Measurements from ENCODE around the gene TMEM127. TPM values are rescaled to one million over a fixed set of nuclear protein-coding genes. Genes with fewer than 3 reads are reported as not detected.
"Not testable (repeated sequence)": the region's sequence is repeated elsewhere in the genome, so short reads cannot be mapped to it uniquely, and the experiment has no call there.

Gene TMEM127
- total RNA-seq, 1 experiment from 2014 or later = 16.2 TPM

DNA sequence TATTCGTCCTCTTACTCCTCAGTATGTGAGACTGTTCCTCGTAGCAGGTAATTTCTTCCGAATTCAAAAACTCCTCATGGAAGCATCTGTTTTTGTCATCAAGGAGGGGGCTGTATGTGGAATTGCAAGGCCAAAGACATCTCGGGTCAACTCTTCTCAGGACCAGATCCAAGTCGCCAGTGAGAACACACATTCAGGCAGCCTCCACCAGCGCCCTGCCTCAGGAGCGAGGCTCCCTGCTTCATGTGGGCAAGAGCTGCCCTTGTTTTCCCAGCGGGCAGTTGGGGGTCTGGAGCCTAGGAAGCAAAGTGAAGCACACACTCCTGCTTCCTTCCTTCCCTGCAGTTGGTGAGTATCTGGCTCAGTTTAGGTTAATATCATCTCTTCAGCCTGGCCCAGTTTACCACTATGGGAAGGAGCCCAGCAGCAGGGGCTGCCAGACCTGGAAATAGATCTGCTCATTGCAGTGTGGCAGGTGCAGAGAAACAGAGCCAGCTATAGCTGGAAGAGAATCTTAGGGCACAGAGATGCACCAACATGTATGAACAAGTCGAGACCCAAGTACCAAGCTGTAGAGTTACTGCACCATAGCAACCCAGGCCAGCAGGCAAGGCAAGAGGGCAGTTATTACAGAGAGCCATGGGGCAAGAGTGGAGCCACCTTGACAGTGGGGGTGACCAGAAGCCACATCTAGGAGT, 25.3 kb downstream of the TMEM127 start:
- Histone ChIP-seq H3K4me1 (peaks cover 20% of the 10 kb centered on the region), H3K27me3 (no peaks in the 10 kb centered on the region), H3K4me3 (no peak overlapping the region), H3K9me3 (replicated peaks) (no peaks in the 10 kb centered on the region), H3K36me3 (no peaks in the 10 kb centered on the region), H3K27ac (no peak overlapping the region)
- no peak for DNase-seq

DNA sequence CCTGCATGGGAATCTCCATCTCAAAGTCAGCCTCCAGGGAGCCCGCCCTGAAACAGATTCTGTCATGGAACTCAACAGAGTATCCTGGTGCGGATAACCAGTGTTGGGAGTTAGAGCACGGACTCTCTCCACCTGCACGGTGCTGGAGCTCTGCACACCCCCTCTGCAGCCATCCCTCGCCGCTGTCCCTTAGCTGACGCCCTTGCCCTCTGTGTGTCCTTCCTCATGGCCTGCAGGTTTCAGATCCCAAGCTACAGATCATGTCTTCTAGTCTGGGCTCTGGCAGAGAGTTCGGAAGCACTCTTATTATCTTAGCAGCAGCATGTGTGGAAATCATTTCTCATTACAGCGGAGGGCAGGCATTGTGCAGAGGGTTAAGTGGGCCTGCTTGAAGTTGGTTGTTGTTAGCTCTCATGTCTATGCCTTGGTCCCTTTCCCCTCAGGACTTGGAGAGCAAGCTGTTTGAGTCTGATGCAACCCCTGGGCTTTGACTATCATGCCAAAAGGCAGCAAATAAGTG, 26.0 kb downstream of the TMEM127 start:
- Histone ChIP-seq H3K4me3 (no peak overlapping the region), H3K36me3 (no peaks in the 10 kb centered on the region), H3K9me3 (replicated peaks) (no peaks in the 10 kb centered on the region), H3K4me1 (peaks cover 20% of the 10 kb centered on the region), H3K27ac (peak overlapping the region; percentile 36), H3K27me3 (no peaks in the 10 kb centered on the region)
- DNase-seq = no peak

GRCh38 chr2:96239091-96239490, 26.7 kb downstream of the TMEM127 start:
- no peaks in the 10 kb centered on the region for H3K36me3 ChIP-seq
- peak overlapping the region; percentile 36 for H3K27ac ChIP-seq
- H3K4me3 ChIP-seq = no peak overlapping the region
- peaks cover 20% of the 10 kb centered on the region for H3K4me1 ChIP-seq
- H3K27me3 ChIP-seq = no peaks in the 10 kb centered on the region
- no peaks in the 10 kb centered on the region for H3K9me3 ChIP-seq (replicated peaks)
- peak; percentile 90 to 94 for DNase-seq

GRCh38 chr2:96238266-96238665, 27.5 kb downstream of the TMEM127 start:
- no peaks in the 10 kb centered on the region for H3K27me3 ChIP-seq
- no peak overlapping the region for H3K4me3 ChIP-seq
- H3K27ac ChIP-seq = no peak overlapping the region
- no peaks in the 10 kb centered on the region for H3K36me3 ChIP-seq
- no peak for DNase-seq
- no peaks in the 10 kb centered on the region for H3K9me3 ChIP-seq (replicated peaks)
- peaks cover 20% of the 10 kb centered on the region for H3K4me1 ChIP-seq

DNA sequence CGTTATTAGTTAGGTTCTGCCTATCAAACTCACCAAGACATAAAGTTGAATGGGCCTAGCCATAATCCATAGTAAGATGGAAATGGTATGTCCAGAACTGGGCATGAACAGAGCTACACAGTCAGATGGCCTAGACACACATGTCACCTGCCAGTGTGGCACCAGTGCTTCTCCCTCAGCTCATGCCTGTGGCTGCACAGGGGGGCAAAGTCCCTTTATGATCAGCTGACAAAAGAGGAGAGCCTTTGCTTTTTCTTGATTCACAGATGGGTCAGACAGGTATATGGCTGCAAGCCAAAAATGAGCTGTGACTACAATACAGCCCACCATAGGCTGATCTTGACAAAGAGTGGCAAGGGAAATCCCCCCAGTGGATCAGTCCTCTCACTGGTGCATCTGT, 28.9 kb downstream of the TMEM127 start:
- Histone ChIP-seq H3K9me3 (replicated peaks) (no peaks in the 10 kb centered on the region), H3K27me3 (no peaks in the 10 kb centered on the region), H3K36me3 (no peaks in the 10 kb centered on the region), H3K27ac (no peak overlapping the region), H3K4me3 (no peak overlapping the region), H3K4me1 (peaks cover 20% of the 10 kb centered on the region)
- no peak for DNase-seq

GRCh38 chr2:96233880-96234316, 31.9 kb downstream of the TMEM127 start:
- H3K27me3 ChIP-seq = no peaks in the 10 kb centered on the region
- no peaks in the 10 kb centered on the region for H3K9me3 ChIP-seq (replicated peaks)
- no peaks in the 10 kb centered on the region for H3K36me3 ChIP-seq
- H3K4me1 ChIP-seq = peaks cover 10% of the 10 kb centered on the region
- no peak overlapping the region for H3K27ac ChIP-seq
- no peak overlapping the region for H3K4me3 ChIP-seq
- no peak for DNase-seq

GRCh38 chr2:96233436-96233835, 32.4 kb downstream of the TMEM127 start:
- Histone ChIP-seq H3K4me1 (peaks cover 5% of the 10 kb centered on the region; the same call in 1 of the 2 replicates), H3K9me3 (replicated peaks) (no peaks in the 10 kb centered on the region), H3K4me3 (no peak overlapping the region), H3K36me3 (no peaks in the 10 kb centered on the region), H3K27me3 (no peaks in the 10 kb centered on the region), H3K27ac (no peak overlapping the region)
- no peak for DNase-seq

- H3K9me3 ChIP-seq (replicated peaks) = no peaks in the 10 kb centered on the region
- H3K27ac ChIP-seq = no peak overlapping the region
- H3K36me3 ChIP-seq = no peaks in the 10 kb centered on the region
- DNase-seq = no peak
- no peaks in the 10 kb centered on the region for H3K27me3 ChIP-seq
- H3K4me1 ChIP-seq = no peaks in the 10 kb centered on the region
- no peak overlapping the region for H3K4me3 ChIP-seq
Observed at GRCh38 chr2:96231316-96231715, 34.5 kb downstream of the TMEM127 start.

DNA sequence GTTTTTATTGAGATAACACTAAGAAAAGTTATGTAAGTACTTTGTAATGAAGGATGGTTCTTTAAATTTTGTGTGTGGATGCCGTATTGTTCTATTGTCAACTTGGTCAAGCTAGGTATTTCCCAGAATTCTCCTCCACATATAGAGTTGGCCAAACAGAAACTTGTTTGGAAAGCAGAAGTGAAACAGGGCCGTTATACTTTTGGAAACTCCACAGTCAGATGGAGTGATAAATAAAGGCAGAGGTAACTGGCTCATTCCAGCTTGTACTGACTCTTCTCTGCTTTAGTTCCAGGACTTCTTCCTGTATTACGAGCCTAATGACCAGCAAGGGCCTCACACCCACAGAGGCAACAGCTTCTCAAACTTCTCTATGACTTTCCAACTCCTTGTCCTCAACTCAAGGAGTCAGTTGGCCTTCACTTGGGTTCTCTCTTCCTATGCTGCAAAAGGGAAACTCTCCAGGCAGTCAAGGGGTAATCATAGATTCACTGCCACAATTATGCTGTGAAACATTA, 40.7 kb downstream of the TMEM127 start:
- no peaks in the 10 kb centered on the region for H3K4me1 ChIP-seq
- H3K27ac ChIP-seq = no peak overlapping the region

GRCh38 chr2:96221106-96221505, 44.7 kb downstream of the TMEM127 start:
- not testable (repeated sequence) for DNase-seq; H3K27me3 ChIP-seq; H3K27ac ChIP-seq; H3K4me3 ChIP-seq; H3K4me1 ChIP-seq; H3K36me3 ChIP-seq; H3K9me3 ChIP-seq (replicated peaks)

More for the DNA sequence above, 40.7 kb downstream of the TMEM127 start:
- Histone ChIP-seq H3K27me3 (no peaks in the 10 kb centered on the region), H3K9me3 (replicated peaks) (no peaks in the 10 kb centered on the region), H3K36me3 (no peaks in the 10 kb centered on the region), H3K4me3 (no peak overlapping the region)
- DNase-seq = no peak

DNA sequence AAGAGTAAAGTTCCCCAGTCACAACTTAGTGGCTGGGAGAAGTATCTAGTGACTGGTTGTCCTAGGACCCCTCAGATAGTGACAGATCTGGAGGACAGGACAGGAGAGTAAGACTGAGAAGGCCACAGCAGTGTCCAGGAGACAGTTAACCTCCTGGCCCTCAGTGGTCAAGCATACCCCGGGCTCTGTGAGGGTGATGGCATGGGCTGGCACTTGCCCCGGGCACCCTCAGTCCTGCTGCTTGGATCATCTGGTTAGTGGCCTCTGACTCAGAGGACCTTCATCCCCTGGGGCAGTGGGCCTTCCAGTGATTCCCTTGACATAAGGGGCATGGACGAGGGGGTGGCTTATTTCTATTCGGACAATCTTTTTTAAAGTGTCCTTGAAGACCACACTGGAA, 45.8 kb downstream of the TMEM127 start:
- not testable (repeated sequence) for H3K27me3 ChIP-seq; H3K4me1 ChIP-seq; H3K27ac ChIP-seq; H3K36me3 ChIP-seq; H3K4me3 ChIP-seq; H3K9me3 ChIP-seq (replicated peaks); DNase-seq

DNA sequence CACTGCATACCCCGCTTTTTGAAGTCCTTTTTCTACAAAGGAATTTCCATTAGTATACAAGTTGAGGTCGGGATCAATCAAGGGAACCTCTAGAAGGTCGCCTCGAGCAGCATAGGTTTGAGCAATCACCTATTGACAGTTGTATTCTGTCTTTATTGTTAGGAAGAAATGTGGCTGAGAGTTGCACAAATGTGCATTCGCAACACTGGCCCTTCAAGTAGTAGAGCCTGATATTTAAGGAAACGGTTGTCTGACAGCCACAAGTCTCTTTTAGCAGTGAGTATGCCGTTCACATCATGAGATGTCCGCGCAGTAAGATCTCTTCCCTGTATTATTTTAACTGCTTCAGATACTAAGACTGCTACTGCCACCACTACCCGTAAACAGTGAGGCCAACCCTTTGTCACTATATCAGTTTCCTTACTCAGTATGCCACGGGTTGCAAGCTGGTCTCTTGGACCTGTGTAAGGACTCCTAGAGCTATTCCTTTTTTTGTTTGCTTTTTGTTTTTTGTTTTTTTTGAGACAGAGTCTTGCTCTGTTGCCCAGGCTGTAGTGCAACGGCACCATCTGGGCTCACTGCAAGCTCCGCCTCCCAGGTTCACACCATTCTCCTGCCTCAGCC, 47.2 kb downstream of the TMEM127 start:
- H3K4me1 ChIP-seq = no peaks in the 10 kb centered on the region
- no peaks in the 10 kb centered on the region for H3K9me3 ChIP-seq (replicated peaks)
- H3K36me3 ChIP-seq = no peaks in the 10 kb centered on the region
- no peak overlapping the region for H3K27ac ChIP-seq
- H3K27me3 ChIP-seq = no peaks in the 10 kb centered on the region
- no peak overlapping the region for H3K4me3 ChIP-seq
- no peak for DNase-seq

DNA sequence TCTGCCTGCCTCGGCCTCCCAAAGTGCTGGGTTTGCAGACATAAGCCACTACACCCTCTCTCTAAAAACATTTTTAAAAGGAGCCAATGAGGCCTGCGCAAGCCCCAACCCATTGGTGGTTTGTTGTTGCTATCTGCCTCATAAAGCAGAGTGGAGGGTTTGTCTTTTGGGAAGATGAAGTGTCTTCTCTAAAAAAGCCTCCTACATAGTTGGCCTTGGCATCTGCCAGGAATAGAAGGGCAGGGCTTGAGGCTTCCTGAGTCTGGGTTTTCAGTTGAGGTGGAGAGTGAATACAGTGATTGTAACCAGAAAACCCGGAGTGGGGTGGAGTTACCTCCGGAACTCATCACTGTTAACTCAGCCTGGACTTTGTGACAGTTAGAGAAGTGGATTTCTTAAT, 51.2 kb downstream of the TMEM127 start:
- DNase-seq = no peak
- Histone ChIP-seq H3K9me3 (replicated peaks) (no peaks in the 10 kb centered on the region), H3K4me1 (peaks cover 2% of the 10 kb centered on the region; the same call in 1 of the 2 replicates), H3K27ac (no peak overlapping the region), H3K27me3 (no peaks in the 10 kb centered on the region), H3K4me3 (no peak overlapping the region), H3K36me3 (no peaks in the 10 kb centered on the region)

DNA sequence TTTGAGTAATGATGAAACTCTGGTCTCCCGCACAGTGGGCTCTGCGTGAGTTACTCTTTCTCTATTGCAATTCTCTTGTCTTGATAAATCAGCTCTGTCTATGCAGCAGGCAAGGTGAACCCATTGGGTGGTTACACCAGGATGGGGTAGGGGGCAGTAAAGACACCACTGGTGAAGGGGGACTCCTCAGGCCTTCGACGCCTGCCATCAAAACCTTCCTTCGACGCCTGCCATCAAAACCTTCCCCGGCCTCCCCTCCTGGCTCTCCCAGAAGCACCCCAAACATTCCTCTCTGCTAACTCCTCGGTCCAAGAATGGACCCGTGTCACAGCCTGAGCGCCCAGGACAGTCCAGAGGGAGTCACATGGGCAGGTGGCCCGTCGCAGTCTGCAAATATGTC, 52.4 kb downstream of the TMEM127 start:
- H3K4me1 ChIP-seq = peaks cover 4% of the 10 kb centered on the region; the same call in 1 of the 2 replicates
- H3K9me3 ChIP-seq (replicated peaks) = no peaks in the 10 kb centered on the region
- no peaks in the 10 kb centered on the region for H3K36me3 ChIP-seq
- no peak overlapping the region for H3K4me3 ChIP-seq
- no peak for DNase-seq
- no peak overlapping the region for H3K27ac ChIP-seq
- H3K27me3 ChIP-seq = no peaks in the 10 kb centered on the region

GRCh38 chr2:96212339-96212738, 53.5 kb downstream of the TMEM127 start:
- no peak for DNase-seq
- Histone ChIP-seq H3K9me3 (replicated peaks) (no peaks in the 10 kb centered on the region), H3K27ac (no peak overlapping the region), H3K4me1 (peaks cover 4% of the 10 kb centered on the region; the same call in 1 of the 2 replicates), H3K36me3 (no peaks in the 10 kb centered on the region), H3K27me3 (no peaks in the 10 kb centered on the region), H3K4me3 (no peak overlapping the region)

All from SJCRH30 (cell line).